ENCODE data around the gene HIP1. TPM values are rescaled to one million over a fixed set of nuclear protein-coding genes. Genes with fewer than 3 reads are reported as not detected.
A peak's percentile ranks its signal among the peaks of the same experiment; 100 is the strongest.
"Not testable (repeated sequence)": the region's sequence is repeated elsewhere in the genome, so short reads cannot be mapped to it uniquely, and the experiment has no call there.

The HIP1 gene
- total and polyA plus RNA-seq, 12 donors: 7.0 to 32.4 (median 23.4) TPM

- no peak for TF ChIP-seq CTCF (IDR thresholded peaks at IDR 0.05)
- WGBS, 2 donors: 84 to 88% methylated on average over 4 of the region's 4 CpGs
- DNase-seq (no peak), ATAC-seq (no peak)
- intact Hi-C loops (cut with DNase I): loop anchor here in 1 of 10 donors (10.0 kb wide), 1 partner anchor 121 kb away; the partner anchor contains the start of gene HIP1
- H3K36me3 ChIP-seq: no peaks in the 10 kb centered on the region
- peaks cover 0 to 44% (median 12%) of the 10 kb centered on the region in 9 donors for H3K4me1 ChIP-seq
- H3K9me3 ChIP-seq: no peaks in the 10 kb centered on the region
- H3K4me3 ChIP-seq: no peak overlapping the region
- H3K27ac ChIP-seq: peak overlapping the region in 1 of 10 donors; percentile 60
- no peaks in the 10 kb centered on the region for H3K27me3 ChIP-seq
Measured at GRCh38 chr7:75613351-75613750, 125.4 kb downstream of the HIP1 start.

GRCh38 chr7:75611557-75612178, 127.1 kb downstream of the HIP1 start:
- WGBS, 2 donors: 26 to 33% methylated on average over 16 of the region's 16 CpGs
- peak in 4 of 9 donors; percentile 24 to 40 (median 27) for TF ChIP-seq CTCF (IDR thresholded peaks at IDR 0.05)

GRCh38 chr7:75609416-75609815, 129.3 kb downstream of the HIP1 start:
- H3K27ac ChIP-seq; H3K9me3 ChIP-seq; DNase-seq; H3K27me3 ChIP-seq; ATAC-seq; H3K4me3 ChIP-seq; H3K36me3 ChIP-seq; intact Hi-C loops (cut with DNase I): not testable (repeated sequence)
- peaks cover 0 to 32% (median 12%) of the 10 kb centered on the region in 9 donors for H3K4me1 ChIP-seq
- WGBS, 2 donors: 90% methylated on average over 11 of the region's 11 CpGs

More at GRCh38 chr7:75611557-75612178, 127.1 kb downstream of the HIP1 start:
- DNase-seq: peak; percentile 86 to 87
- intact Hi-C loops (cut with DNase I): loop anchor here in 1 of 10 donors (10.0 kb wide), 1 partner anchor 123 kb away; the partner anchor contains the start of gene HIP1
- peak; percentile 94 to 100 (median 98) for ATAC-seq
- Histone ChIP-seq H3K27me3 (no peaks in the 10 kb centered on the region), H3K9me3 (no peaks in the 10 kb centered on the region), H3K4me1 (peaks cover 0 to 28% (median 12%) of the 10 kb centered on the region in 9 donors), H3K36me3 (peaks cover 0 to 5% (median 0%) of the 10 kb centered on the region in 9 donors), H3K27ac (peak overlapping the region; percentile 42 to 91 (median 84)), H3K4me3 (peak overlapping the region in 9 of 10 donors; percentile 4 to 48 (median 37))

- ATAC-seq: no peak
- WGBS, 2 donors: 71 to 76% methylated on average over 8 of the region's 8 CpGs
- Histone ChIP-seq H3K36me3 (peaks cover 0 to 5% (median 0%) of the 10 kb centered on the region in 9 donors), H3K9me3 (no peaks in the 10 kb centered on the region), H3K4me3 (no peak overlapping the region), H3K4me1 (peaks cover 0 to 38% (median 12%) of the 10 kb centered on the region in 9 donors), H3K27me3 (no peaks in the 10 kb centered on the region), H3K27ac (peak overlapping the region in 1 of 10 donors; percentile 10)
- intact Hi-C loops (cut with DNase I): no loop called here
- DNase-seq: no peak
- TF ChIP-seq CTCF (IDR thresholded peaks at IDR 0.05): no peak
Measured at GRCh38 chr7:75608451-75609122, 130.2 kb downstream of the HIP1 start.
